Calu3 (cell line): ENCODE measurements around the gene PLCH2. TPM values are rescaled to one million over a fixed set of nuclear protein-coding genes. Genes with fewer than 3 reads are reported as not detected.

ENCODE experiments used
- BruUV-seq: library from RNA; stranded (reverse); fragments of 400-500 nt; replicated peaks from 2 replicates; lab custom pipeline; 2021; lab: Mats Ljungman, UMichigan
- CTCF ChIA-PET: fragments of 300-600 bp; sonication (Branson Sonifier 250); formaldehyde crosslinking; loops from one replicate; lab custom pipeline; 2022; ENCODE audit warnings: antibody characterized with exemption; lab: Charles Lee
- DNase-seq: peaks from one replicate; pipeline ENCODE4 v3.0.0; 2022
- H3K27ac Mint-ChIP-seq: one replicate; pipeline ENCODE4 v1.8.0; 2022; ENCODE audit warnings: mixed read lengths; ENCODE audit not compliant: unreplicated experiment
- H3K27me3 Mint-ChIP-seq: one replicate; pipeline ENCODE4 v1.8.0; 2022; ENCODE audit warnings: mixed read lengths; ENCODE audit not compliant: unreplicated experiment
- H3K36me3 Mint-ChIP-seq: one replicate; pipeline ENCODE4 v1.8.0; 2022; ENCODE audit warnings: mild to moderate bottlenecking, moderate library complexity, mixed read lengths; ENCODE audit not compliant: insufficient read depth, unreplicated experiment
- H3K4me1 Mint-ChIP-seq: one replicate; pipeline ENCODE4 v1.8.0; 2022; ENCODE audit warnings: mild to moderate bottlenecking, low read depth, mixed read lengths; ENCODE audit not compliant: unreplicated experiment
- H3K4me3 Mint-ChIP-seq: one replicate; pipeline ENCODE4 v1.8.0; 2022; ENCODE audit warnings: mild to moderate bottlenecking, low read depth, moderate library complexity, mixed read lengths; ENCODE audit not compliant: unreplicated experiment
- H3K9me3 Mint-ChIP-seq: one replicate; pipeline ENCODE4 v1.8.0; 2022; ENCODE audit warnings: low read depth, mixed read lengths; ENCODE audit not compliant: unreplicated experiment
- CTCF ChIP-seq: fragments of 200-600 bp; IDR thresholded peaks from one replicate; pipeline ENCODE4 v1.8.0; 2022; ENCODE audit warnings: antibody characterized with exemption; ENCODE audit not compliant: unreplicated experiment
- intact Hi-C: fragments of 100-400 bp; cut with micrococcal nuclease; formaldehyde crosslinking; loops from one replicate; pipeline ENCODE4 v1.10.0; 2022; ENCODE audit not compliant: unreplicated experiment
- total RNA-seq: library from RNA; stranded (reverse); gene quantifications from 2 replicates; pipeline ENCODE4 v1.2.3, GENCODE V29; 2022

Gene PLCH2
- total RNA-seq, 1 experiment from 2014 or later, result 3.1 TPM

- no peak overlapping the region for H3K27ac Mint-ChIP-seq
- no peaks in the 10 kb centered on the region for H3K36me3 Mint-ChIP-seq
- TF ChIP-seq CTCF, result no peak
- CTCF ChIA-PET, result no interaction called here
- no peak overlapping the region for H3K4me3 Mint-ChIP-seq
- no peaks in the 10 kb centered on the region for H3K9me3 Mint-ChIP-seq
- H3K4me1 Mint-ChIP-seq, result peaks cover 8% of the 10 kb centered on the region
- peaks cover 31% of the 10 kb centered on the region for H3K27me3 Mint-ChIP-seq
- DNase-seq, result no peak
- BruUV-seq, result no TSS peak
- intact Hi-C loops, result no loop called here
Measured at GRCh38 chr1:2496087-2496622, 20.1 kb downstream of the PLCH2 start.

GRCh38 chr1:2496746-2497145 lies 20.7 kb downstream of the PLCH2 start:
- peaks cover 8% of the 10 kb centered on the region for H3K4me1 Mint-ChIP-seq
- BruUV-seq, result no TSS peak
- no peak overlapping the region for H3K4me3 Mint-ChIP-seq
- no peak for TF ChIP-seq CTCF
- no peak for DNase-seq
- H3K36me3 Mint-ChIP-seq, result no peaks in the 10 kb centered on the region
- peaks cover 25% of the 10 kb centered on the region for H3K27me3 Mint-ChIP-seq
- H3K27ac Mint-ChIP-seq, result no peak overlapping the region
- H3K9me3 Mint-ChIP-seq, result no peaks in the 10 kb centered on the region
- CTCF ChIA-PET, result no interaction called here
- intact Hi-C loops, result no loop called here

- no peaks in the 10 kb centered on the region for H3K36me3 Mint-ChIP-seq
- no peak overlapping the region for H3K27ac Mint-ChIP-seq
- no peak overlapping the region for H3K4me3 Mint-ChIP-seq
- DNase-seq, result no peak
- intact Hi-C loops, result no loop called here
- no TSS peak for BruUV-seq
- peaks cover 17% of the 10 kb centered on the region for H3K27me3 Mint-ChIP-seq
- CTCF ChIA-PET, result no interaction called here
- peaks cover 8% of the 10 kb centered on the region for H3K4me1 Mint-ChIP-seq
- no peaks in the 10 kb centered on the region for H3K9me3 Mint-ChIP-seq
- TF ChIP-seq CTCF, result no peak
Measured at GRCh38 chr1:2497891-2498290, 21.8 kb downstream of the PLCH2 start.

- no TSS peak for BruUV-seq
- TF ChIP-seq CTCF, result no peak
- CTCF ChIA-PET, result no interaction called here
- Mint-ChIP-seq H3K27ac (no peak overlapping the region), H3K36me3 (no peaks in the 10 kb centered on the region), H3K4me1 (peaks cover 8% of the 10 kb centered on the region), H3K9me3 (no peaks in the 10 kb centered on the region), H3K27me3 (peaks cover 9% of the 10 kb centered on the region), H3K4me3 (no peak overlapping the region)
- no peak for DNase-seq
- intact Hi-C loops, result no loop called here
Measured at GRCh38 chr1:2498648-2499047, 22.6 kb downstream of the PLCH2 start.
